Measurements from ENCODE around the gene ENOX2.
"Not testable (repeated sequence)": the region's sequence is repeated elsewhere in the genome, so short reads cannot be mapped to it uniquely, and the experiment has no call there.

The ENOX2 gene

GRCh38 chrX:130902783-130903613, at the start of gene ENOX2:
Gene ENOX2 (minus strand): TSS chrX:130903209. CDS start chrX:130703216, 199,993 bp downstream.
- peak; percentile 72 for DNase-seq (ENCODE audit: low read depth)

- DNase-seq (ENCODE audit: low read depth), result no peak
These were observed 49.4 kb upstream of the ENOX2 start for GRCh38 chrX:130952266-130953043.

- no peak for DNase-seq (ENCODE audit: low read depth)
These were observed 41.2 kb upstream of the ENOX2 start for GRCh38 chrX:130944230-130944629.

- DNase-seq (ENCODE audit: low read depth), result no peak
These were observed 34.1 kb upstream of the ENOX2 start for GRCh38 chrX:130937101-130937500.

- no peak for DNase-seq (ENCODE audit: low read depth)
These were observed 30.3 kb upstream of the ENOX2 start for GRCh38 chrX:130933358-130933757.

GRCh38 chrX:130920405-130920804, 17.4 kb upstream of the ENOX2 start:
- DNase-seq (ENCODE audit: low read depth), result not testable (repeated sequence)

GRCh38 chrX:130919676-130920075, 16.7 kb upstream of the ENOX2 start:
- DNase-seq (ENCODE audit: low read depth), result not testable (repeated sequence)

- DNase-seq (ENCODE audit: low read depth), result not testable (repeated sequence)
These were observed 15.5 kb upstream of the ENOX2 start for GRCh38 chrX:130918498-130918897.

GRCh38 chrX:130916636-130917422, 13.8 kb upstream of the ENOX2 start:
- peak; percentile 16 for DNase-seq (ENCODE audit: low read depth)

- DNase-seq (ENCODE audit: low read depth), result no peak
These were observed 12.3 kb upstream of the ENOX2 start for GRCh38 chrX:130915302-130915701.

- no peak for DNase-seq (ENCODE audit: low read depth)
These were observed 6.6 kb upstream of the ENOX2 start for GRCh38 chrX:130909469-130910136.

- no peak for DNase-seq (ENCODE audit: low read depth)
These were observed 3.8 kb upstream of the ENOX2 start for GRCh38 chrX:130906776-130907175.

GRCh38 chrX:130902446-130902782, 595 bp downstream of the ENOX2 start:
- no peak for DNase-seq (ENCODE audit: low read depth)

GRCh38 chrX:130896802-130897501, 6.1 kb downstream of the ENOX2 start:
- no peak for DNase-seq (ENCODE audit: low read depth)

- no peak for DNase-seq (ENCODE audit: low read depth)
These were observed 7.0 kb downstream of the ENOX2 start for GRCh38 chrX:130896026-130896425.

- no peak for DNase-seq (ENCODE audit: low read depth)
These were observed 7.7 kb downstream of the ENOX2 start for GRCh38 chrX:130895299-130895698.

- DNase-seq (ENCODE audit: low read depth), result no peak
These were observed 9.5 kb downstream of the ENOX2 start for GRCh38 chrX:130893356-130894085.

- DNase-seq (ENCODE audit: low read depth), result no peak
These were observed 15.6 kb downstream of the ENOX2 start for GRCh38 chrX:130887376-130887775.

- DNase-seq (ENCODE audit: low read depth), result no peak
These were observed 17.0 kb downstream of the ENOX2 start for GRCh38 chrX:130885996-130886395.

GRCh38 chrX:130885508-130885907, 17.5 kb downstream of the ENOX2 start:
- DNase-seq (ENCODE audit: low read depth), result no peak

GRCh38 chrX:130884627-130885026, 18.4 kb downstream of the ENOX2 start:
- no peak for DNase-seq (ENCODE audit: low read depth)

Measured in activated gamma-delta T cell treated with anti-CD3 and anti-CD28 coated beads, Interleukin-2, amount 50 U/mL, for 16 hours (primary cell).